C4-2B (cell line): ENCODE data around the gene OR2D2.

ENCODE experiments used
- ZFX ChIP-seq: fragments of 450-650 bp; IDR thresholded peaks from 2 replicates; pipeline ENCODE4 v1.6.1; 2017
- TF ChIP-seq, protein P1 (sequence below): fragments of 450-650 bp; conservative IDR thresholded peaks from 2 replicates; pipeline ENCODE4 v1.5.1; 2017; ENCODE audit warnings: mild to moderate bottlenecking

DNA sequence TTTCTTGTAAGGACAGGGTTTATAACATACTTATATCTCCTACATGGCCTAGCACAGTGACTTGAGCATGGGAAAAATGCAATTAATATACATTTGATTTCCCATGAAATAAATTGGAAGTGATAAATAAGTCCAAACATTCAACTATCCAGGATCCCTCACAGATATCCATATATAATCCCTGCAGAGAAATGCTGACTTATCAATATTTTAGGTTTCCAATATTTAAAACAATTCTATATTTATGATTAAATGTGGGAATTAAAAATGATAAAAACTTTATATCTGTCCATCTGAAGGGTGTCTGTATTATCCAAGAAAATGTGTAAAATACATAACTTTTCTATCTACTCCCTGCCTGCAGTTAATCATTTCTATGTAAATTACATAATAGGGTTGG, 9.5 kb downstream of the OR2D2 start:
- TF ChIP-seq, protein P1, sequence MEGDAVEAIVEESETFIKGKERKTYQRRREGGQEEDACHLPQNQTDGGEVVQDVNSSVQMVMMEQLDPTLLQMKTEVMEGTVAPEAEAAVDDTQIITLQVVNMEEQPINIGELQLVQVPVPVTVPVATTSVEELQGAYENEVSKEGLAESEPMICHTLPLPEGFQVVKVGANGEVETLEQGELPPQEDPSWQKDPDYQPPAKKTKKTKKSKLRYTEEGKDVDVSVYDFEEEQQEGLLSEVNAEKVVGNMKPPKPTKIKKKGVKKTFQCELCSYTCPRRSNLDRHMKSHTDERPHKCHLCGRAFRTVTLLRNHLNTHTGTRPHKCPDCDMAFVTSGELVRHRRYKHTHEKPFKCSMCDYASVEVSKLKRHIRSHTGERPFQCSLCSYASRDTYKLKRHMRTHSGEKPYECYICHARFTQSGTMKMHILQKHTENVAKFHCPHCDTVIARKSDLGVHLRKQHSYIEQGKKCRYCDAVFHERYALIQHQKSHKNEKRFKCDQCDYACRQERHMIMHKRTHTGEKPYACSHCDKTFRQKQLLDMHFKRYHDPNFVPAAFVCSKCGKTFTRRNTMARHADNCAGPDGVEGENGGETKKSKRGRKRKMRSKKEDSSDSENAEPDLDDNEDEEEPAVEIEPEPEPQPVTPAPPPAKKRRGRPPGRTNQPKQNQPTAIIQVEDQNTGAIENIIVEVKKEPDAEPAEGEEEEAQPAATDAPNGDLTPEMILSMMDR, result no peak
- no peak for TF ChIP-seq ZFX
